B cell (primary cell): ENCODE results near the gene MPP2.

ENCODE experiments used
- EZH2 ChIP-seq: IDR thresholded peaks from 2 replicates; pipeline ENCODE4 v1.6.1; 2012; ENCODE audit warnings: borderline replicate concordance, low read depth, mild to moderate bottlenecking, moderate library complexity, low read length; ENCODE audit not compliant: insufficient read depth, poor library complexity, severe bottlenecking
- TF ChIP-seq, protein P1 (sequence below): fragments of 200-600 bp; IDR thresholded peaks from one replicate; pipeline ENCODE4 v1.8.0; 2022; ENCODE audit warnings: antibody characterized with exemption, mild to moderate bottlenecking

DNA sequence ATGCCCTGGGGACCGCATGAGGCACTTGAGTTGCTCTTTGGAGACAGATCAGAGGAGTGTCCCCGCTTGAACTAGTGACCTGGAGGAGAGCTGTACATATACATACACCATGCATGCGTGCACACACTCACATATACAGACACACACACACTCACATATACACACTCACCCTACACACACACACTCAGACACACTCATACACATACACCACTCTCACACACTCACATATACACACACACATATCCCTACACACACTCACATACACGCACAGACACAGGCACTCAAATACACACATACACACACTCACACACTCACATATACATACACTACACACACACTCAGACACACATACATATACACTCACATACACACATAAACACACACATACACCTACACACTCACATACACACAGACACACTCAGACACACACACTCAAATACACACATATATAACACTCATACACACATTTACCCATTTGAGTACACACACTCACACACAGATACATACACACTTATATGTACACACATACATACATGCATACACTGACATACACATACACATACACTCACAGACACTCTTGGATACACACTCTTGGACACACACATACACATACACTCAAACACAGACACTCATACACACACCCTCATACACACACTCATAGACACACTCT lies 5.4 kb upstream of the MPP2 start:
- TF ChIP-seq, protein P1, sequence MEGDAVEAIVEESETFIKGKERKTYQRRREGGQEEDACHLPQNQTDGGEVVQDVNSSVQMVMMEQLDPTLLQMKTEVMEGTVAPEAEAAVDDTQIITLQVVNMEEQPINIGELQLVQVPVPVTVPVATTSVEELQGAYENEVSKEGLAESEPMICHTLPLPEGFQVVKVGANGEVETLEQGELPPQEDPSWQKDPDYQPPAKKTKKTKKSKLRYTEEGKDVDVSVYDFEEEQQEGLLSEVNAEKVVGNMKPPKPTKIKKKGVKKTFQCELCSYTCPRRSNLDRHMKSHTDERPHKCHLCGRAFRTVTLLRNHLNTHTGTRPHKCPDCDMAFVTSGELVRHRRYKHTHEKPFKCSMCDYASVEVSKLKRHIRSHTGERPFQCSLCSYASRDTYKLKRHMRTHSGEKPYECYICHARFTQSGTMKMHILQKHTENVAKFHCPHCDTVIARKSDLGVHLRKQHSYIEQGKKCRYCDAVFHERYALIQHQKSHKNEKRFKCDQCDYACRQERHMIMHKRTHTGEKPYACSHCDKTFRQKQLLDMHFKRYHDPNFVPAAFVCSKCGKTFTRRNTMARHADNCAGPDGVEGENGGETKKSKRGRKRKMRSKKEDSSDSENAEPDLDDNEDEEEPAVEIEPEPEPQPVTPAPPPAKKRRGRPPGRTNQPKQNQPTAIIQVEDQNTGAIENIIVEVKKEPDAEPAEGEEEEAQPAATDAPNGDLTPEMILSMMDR, result no peak
- TF ChIP-seq EZH2, result no peak
